ENCODE measurements around the gene CKM. TPM values are rescaled to one million over a fixed set of nuclear protein-coding genes. Genes with fewer than 3 reads are reported as not detected.

The CKM gene
- total and polyA plus RNA-seq, 2 experiments from 2014 or later, result 1.0 to 1.3 TPM

GRCh38 chr19:45361608-45362007 lies 38.9 kb upstream of the CKM start:
- H3K4me2 ChIP-seq, result no peak overlapping the region
- H3K27ac ChIP-seq, result no peak overlapping the region
- no peaks in the 10 kb centered on the region for H3K36me3 ChIP-seq (replicated peaks; ENCODE audit: insufficient read depth, low read depth)
- 95% methylated on average over 14 of the region's 14 CpGs for WGBS (ENCODE audit: low lambda C conversion rate, missing lambda C conversion rate)
- no peaks in the 10 kb centered on the region for H3K4me1 ChIP-seq (ENCODE audit: insufficient read depth)
- H3K9me2 ChIP-seq (replicated peaks; ENCODE audit: insufficient read depth), result no peaks in the 10 kb centered on the region
- H3K27me3 ChIP-seq, result no peaks in the 10 kb centered on the region
- H3K79me2 ChIP-seq, result no peaks in the 10 kb centered on the region
- no peaks in the 10 kb centered on the region for H4K20me1 ChIP-seq (ENCODE audit: insufficient read depth, poor library complexity, severe bottlenecking)
- H3K4me3 ChIP-seq, result no peak overlapping the region
- no peak for DNase-seq (ENCODE audit: low spot score)
- TF ChIP-seq CTCF (IDR thresholded peaks at IDR 0.05; ENCODE audit: poor library complexity), result no peak
- no peak for TF ChIP-seq EZH2 (IDR thresholded peaks at IDR 0.05; ENCODE audit: borderline replicate concordance)
- no peak for TF ChIP-seq EZH2phosphoT487 (IDR thresholded peaks at IDR 0.05; ENCODE audit: low read depth, severe bottlenecking, unreplicated experiment)
- no peaks in the 10 kb centered on the region for H3K9me3 ChIP-seq (ENCODE audit: low read depth)
- no peak overlapping the region for H2AFZ ChIP-seq

GRCh38 chr19:45358213-45358792 lies 35.6 kb upstream of the CKM start:
- no peaks in the 10 kb centered on the region for H3K9me2 ChIP-seq (replicated peaks; ENCODE audit: insufficient read depth)
- H3K4me2 ChIP-seq, result no peak overlapping the region
- H3K27me3 ChIP-seq, result no peaks in the 10 kb centered on the region
- no peak overlapping the region for H2AFZ ChIP-seq
- no peaks in the 10 kb centered on the region for H3K79me2 ChIP-seq
- H3K9me3 ChIP-seq (ENCODE audit: low read depth), result no peaks in the 10 kb centered on the region
- no peak for DNase-seq (ENCODE audit: low spot score)
- no peaks in the 10 kb centered on the region for H3K4me1 ChIP-seq (ENCODE audit: insufficient read depth)
- WGBS (ENCODE audit: low lambda C conversion rate, missing lambda C conversion rate), result 95% methylated on average over 12 of the region's 12 CpGs
- no peaks in the 10 kb centered on the region for H4K20me1 ChIP-seq (ENCODE audit: insufficient read depth, poor library complexity, severe bottlenecking)
- no peak overlapping the region for H3K27ac ChIP-seq
- TF ChIP-seq CTCF (IDR thresholded peaks at IDR 0.05; ENCODE audit: poor library complexity), result no peak
- no peak overlapping the region for H3K4me3 ChIP-seq
- H3K36me3 ChIP-seq (replicated peaks; ENCODE audit: insufficient read depth, low read depth), result no peaks in the 10 kb centered on the region

GRCh38 chr19:45357445-45357783 lies 34.7 kb upstream of the CKM start:
- WGBS (ENCODE audit: low lambda C conversion rate, missing lambda C conversion rate), result 99% methylated on average over 11 of the region's 11 CpGs
- no peaks in the 10 kb centered on the region for H3K4me1 ChIP-seq (ENCODE audit: insufficient read depth)
- TF ChIP-seq EZH2 (IDR thresholded peaks at IDR 0.05; ENCODE audit: borderline replicate concordance) (no peak), CTCF (IDR thresholded peaks at IDR 0.05; ENCODE audit: poor library complexity) (no peak), EZH2phosphoT487 (IDR thresholded peaks at IDR 0.05; ENCODE audit: low read depth, severe bottlenecking, unreplicated experiment) (no peak)
- H4K20me1 ChIP-seq (ENCODE audit: insufficient read depth, poor library complexity, severe bottlenecking), result no peaks in the 10 kb centered on the region
- no peak overlapping the region for H3K4me2 ChIP-seq
- H3K9me2 ChIP-seq (replicated peaks; ENCODE audit: insufficient read depth), result no peaks in the 10 kb centered on the region
- H3K4me3 ChIP-seq, result no peak overlapping the region
- no peaks in the 10 kb centered on the region for H3K9me3 ChIP-seq (ENCODE audit: low read depth)
- no peak overlapping the region for H2AFZ ChIP-seq
- H3K36me3 ChIP-seq (replicated peaks; ENCODE audit: insufficient read depth, low read depth), result no peaks in the 10 kb centered on the region
- no peaks in the 10 kb centered on the region for H3K79me2 ChIP-seq
- no peaks in the 10 kb centered on the region for H3K27me3 ChIP-seq
- DNase-seq (ENCODE audit: low spot score), result no peak
- no peak overlapping the region for H3K27ac ChIP-seq

All from hepatocyte (in vitro differentiated cells).